ENCODE data around the gene LRRTM4. TPM values are rescaled to one million over a fixed set of nuclear protein-coding genes. Genes with fewer than 3 reads are reported as not detected.

Gene LRRTM4
- total and polyA plus RNA-seq, 2 donors from 2014 or later, result 0.19 TPM; not detected in 1

DNA sequence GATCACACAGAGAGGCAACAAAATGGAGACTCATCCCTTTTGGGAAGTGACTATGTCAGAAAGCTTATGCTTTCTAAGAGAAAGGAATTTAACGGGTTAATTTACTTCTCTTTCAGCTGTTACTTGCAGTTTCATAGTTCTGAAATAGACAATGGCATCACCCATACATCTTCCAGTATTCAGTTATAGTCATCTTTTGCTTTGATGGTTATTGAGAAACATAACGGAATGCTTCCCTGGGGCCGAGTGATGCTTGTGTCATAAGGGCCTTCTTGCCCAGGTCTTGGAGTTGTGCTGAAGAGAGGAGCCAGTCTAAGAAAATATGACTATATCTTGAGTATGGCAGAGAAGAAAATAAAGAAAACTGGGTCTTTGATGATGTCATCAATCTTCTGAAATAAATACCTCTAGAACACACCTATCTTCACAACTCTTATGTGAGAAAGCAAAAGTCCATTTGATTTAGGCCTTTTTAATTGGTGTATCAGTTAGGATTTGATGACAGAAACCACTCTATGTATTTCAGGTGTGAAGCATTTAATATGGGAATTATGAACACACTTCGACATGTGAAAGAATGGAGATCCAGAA lies 328.2 kb downstream of the LRRTM4 start:
- FAIRE-seq, result no peak
- Histone ChIP-seq H3K27ac (ENCODE audit: low read depth in 2 of 2, low read length in 2 of 2) (no peak overlapping the region), H3K36me3 (ENCODE audit: control insufficient read depth in 2 of 3, insufficient read depth in 3 of 3, low read length in 3 of 3) (no peaks in the 10 kb centered on the region), H3K4me1 (ENCODE audit: control insufficient read depth in 2 of 3, insufficient read depth in 2 of 3, low read depth in 1 of 3, low read length in 3 of 3) (no peaks in the 10 kb centered on the region), H3K9me3 (ENCODE audit: control insufficient read depth in 2 of 3, insufficient read depth in 1 of 3, low read length in 3 of 3) (no peaks in the 10 kb centered on the region), H3K9ac (ENCODE audit: low read length in 3 of 3) (no peak overlapping the region), H3K27me3 (ENCODE audit: control insufficient read depth, insufficient read depth, low read length) (no peaks in the 10 kb centered on the region), H3K4me3 (ENCODE audit: low read length in 3 of 3) (no peak overlapping the region)
- TF ChIP-seq, protein P1, sequence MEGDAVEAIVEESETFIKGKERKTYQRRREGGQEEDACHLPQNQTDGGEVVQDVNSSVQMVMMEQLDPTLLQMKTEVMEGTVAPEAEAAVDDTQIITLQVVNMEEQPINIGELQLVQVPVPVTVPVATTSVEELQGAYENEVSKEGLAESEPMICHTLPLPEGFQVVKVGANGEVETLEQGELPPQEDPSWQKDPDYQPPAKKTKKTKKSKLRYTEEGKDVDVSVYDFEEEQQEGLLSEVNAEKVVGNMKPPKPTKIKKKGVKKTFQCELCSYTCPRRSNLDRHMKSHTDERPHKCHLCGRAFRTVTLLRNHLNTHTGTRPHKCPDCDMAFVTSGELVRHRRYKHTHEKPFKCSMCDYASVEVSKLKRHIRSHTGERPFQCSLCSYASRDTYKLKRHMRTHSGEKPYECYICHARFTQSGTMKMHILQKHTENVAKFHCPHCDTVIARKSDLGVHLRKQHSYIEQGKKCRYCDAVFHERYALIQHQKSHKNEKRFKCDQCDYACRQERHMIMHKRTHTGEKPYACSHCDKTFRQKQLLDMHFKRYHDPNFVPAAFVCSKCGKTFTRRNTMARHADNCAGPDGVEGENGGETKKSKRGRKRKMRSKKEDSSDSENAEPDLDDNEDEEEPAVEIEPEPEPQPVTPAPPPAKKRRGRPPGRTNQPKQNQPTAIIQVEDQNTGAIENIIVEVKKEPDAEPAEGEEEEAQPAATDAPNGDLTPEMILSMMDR (IDR thresholded peaks at IDR 0.05; ENCODE audit: borderline replicate concordance, extremely low read depth, insufficient read depth), result no peak
- DNase-seq, result no peak
- intact Hi-C loops (cut with DNase I), result no loop called here

DNA sequence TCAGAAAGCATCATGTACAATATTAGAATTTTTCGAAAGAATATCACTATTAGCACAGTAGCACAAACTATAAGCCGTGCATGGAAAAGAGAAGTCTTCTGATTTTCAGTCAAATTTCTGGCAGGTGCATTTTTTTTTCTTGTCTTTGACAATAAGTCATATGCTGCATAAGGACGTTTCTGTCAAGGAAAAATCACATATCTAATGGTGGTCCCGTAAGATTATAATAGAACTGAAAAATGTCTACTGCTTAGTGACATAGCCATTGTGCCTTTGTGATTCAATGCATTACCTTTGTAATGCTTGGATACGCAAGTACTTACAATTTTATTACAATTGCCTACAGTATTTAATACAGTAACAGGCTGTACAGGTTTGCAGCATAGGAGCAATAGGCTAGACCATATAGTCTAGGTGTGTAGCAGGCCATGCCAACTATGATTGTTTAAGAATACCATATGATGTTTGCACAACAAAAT lies 329.3 kb downstream of the LRRTM4 start:
- no peaks in the 10 kb centered on the region for H3K9me3 ChIP-seq (ENCODE audit: control insufficient read depth in 2 of 3, insufficient read depth in 1 of 3, low read length in 3 of 3)
- no peaks in the 10 kb centered on the region for H3K4me1 ChIP-seq (ENCODE audit: control insufficient read depth in 2 of 3, insufficient read depth in 2 of 3, low read depth in 1 of 3, low read length in 3 of 3)
- no peaks in the 10 kb centered on the region for H3K36me3 ChIP-seq (ENCODE audit: control insufficient read depth in 2 of 3, insufficient read depth in 3 of 3, low read length in 3 of 3)
- TF ChIP-seq, protein P1 (IDR thresholded peaks at IDR 0.05; ENCODE audit: borderline replicate concordance, extremely low read depth, insufficient read depth), result no peak
- intact Hi-C loops (cut with DNase I), result no loop called here
- no peak for FAIRE-seq
- H3K27me3 ChIP-seq (ENCODE audit: control insufficient read depth, insufficient read depth, low read length), result no peaks in the 10 kb centered on the region
- H3K9ac ChIP-seq (ENCODE audit: low read length in 3 of 3), result no peak overlapping the region
- no peak overlapping the region for H3K4me3 ChIP-seq (ENCODE audit: low read length in 3 of 3)
- H3K27ac ChIP-seq (ENCODE audit: low read depth in 2 of 2, low read length in 2 of 2), result no peak overlapping the region
- DNase-seq, result no peak

DNA sequence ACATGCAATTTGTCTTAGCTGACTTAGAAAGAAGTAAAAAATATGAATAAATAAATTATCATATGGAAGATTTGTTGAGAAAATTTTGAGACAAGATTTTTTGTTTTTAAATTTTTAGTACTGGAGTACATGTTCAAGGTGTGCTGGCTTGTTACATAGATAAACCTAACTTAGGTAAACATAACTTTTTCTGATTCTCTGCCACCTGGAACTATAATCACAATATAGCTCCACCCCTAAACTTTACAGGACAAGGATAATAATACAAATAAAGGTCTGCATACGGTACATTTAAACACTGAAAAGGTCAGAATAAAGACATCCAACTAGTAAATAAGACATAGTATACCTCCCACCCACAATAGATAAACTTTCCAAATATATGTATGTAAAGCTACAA lies 330.5 kb downstream of the LRRTM4 start:
- H3K9ac ChIP-seq (ENCODE audit: low read length in 3 of 3), result no peak overlapping the region
- no peak for FAIRE-seq
- no peak for DNase-seq
- H3K27me3 ChIP-seq (ENCODE audit: control insufficient read depth, insufficient read depth, low read length), result no peaks in the 10 kb centered on the region
- H3K9me3 ChIP-seq (ENCODE audit: control insufficient read depth in 2 of 3, insufficient read depth in 1 of 3, low read length in 3 of 3), result no peaks in the 10 kb centered on the region
- no peaks in the 10 kb centered on the region for H3K4me1 ChIP-seq (ENCODE audit: control insufficient read depth in 2 of 3, insufficient read depth in 2 of 3, low read depth in 1 of 3, low read length in 3 of 3)
- intact Hi-C loops (cut with DNase I), result no loop called here
- no peaks in the 10 kb centered on the region for H3K36me3 ChIP-seq (ENCODE audit: control insufficient read depth in 2 of 3, insufficient read depth in 3 of 3, low read length in 3 of 3)
- TF ChIP-seq, protein P1 (IDR thresholded peaks at IDR 0.05; ENCODE audit: borderline replicate concordance, extremely low read depth, insufficient read depth), result no peak
- H3K27ac ChIP-seq (ENCODE audit: low read depth in 2 of 2, low read length in 2 of 2), result no peak overlapping the region
- no peak overlapping the region for H3K4me3 ChIP-seq (ENCODE audit: low read length in 3 of 3)
